NCI-H2171 (cell line): ENCODE data around the gene CABP1.
A peak's percentile ranks its signal among the peaks of the same experiment; 100 is the strongest.
"Not testable (repeated sequence)": the region's sequence is repeated elsewhere in the genome, so short reads cannot be mapped to it uniquely, and the experiment has no call there.

Experiments
- DNase-seq: peaks from one replicate; lab custom pipeline; 2025; lab: John Stamatoyannopoulos, UW

Gene CABP1

GRCh38 chr12:120668091-120668867, 27.9 kb downstream of the CABP1 start:
- no peak for DNase-seq

GRCh38 chr12:120668868-120669840, 28.7 kb downstream of the CABP1 start:
- no peak for DNase-seq

- not testable (repeated sequence) for DNase-seq
These were observed 29.8 kb downstream of the CABP1 start for GRCh38 chr12:120670237-120670636.

GRCh38 chr12:120670667-120671066, 30.2 kb downstream of the CABP1 start:
- no peak for DNase-seq

GRCh38 chr12:120674097-120674636, 33.7 kb downstream of the CABP1 start:
- DNase-seq = no peak

- no peak for DNase-seq
These were observed 37.5 kb downstream of the CABP1 start for GRCh38 chr12:120677765-120678473.

- no peak for DNase-seq
These were observed 38.1 kb downstream of the CABP1 start for GRCh38 chr12:120678572-120678971.

GRCh38 chr12:120680165-120680738, 39.8 kb downstream of the CABP1 start:
- DNase-seq = no peak

- no peak for DNase-seq
These were observed 44.1 kb downstream of the CABP1 start for GRCh38 chr12:120684523-120684932.

- no peak for DNase-seq
These were observed 45.1 kb downstream of the CABP1 start for GRCh38 chr12:120685522-120685921.

GRCh38 chr12:120686151-120686689, 45.8 kb downstream of the CABP1 start:
- DNase-seq = peak; percentile 98

GRCh38 chr12:120686690-120687577, 46.5 kb downstream of the CABP1 start, which contains the start of gene MLEC:
Gene MLEC (plus strand): TSS chr12:120687149. CDS start chr12:120687297, 148 bp downstream.
- peak; percentile 95 for DNase-seq

- no peak for DNase-seq
These were observed 47.3 kb downstream of the CABP1 start for GRCh38 chr12:120687578-120688289.

GRCh38 chr12:120688527-120689071, 48.2 kb downstream of the CABP1 start:
- DNase-seq = no peak

GRCh38 chr12:120689397-120690082, 49.1 kb downstream of the CABP1 start:
- DNase-seq = no peak

GRCh38 chr12:120690083-120690450, 49.6 kb downstream of the CABP1 start:
- DNase-seq = no peak

- DNase-seq = no peak
These were observed 50.6 kb downstream of the CABP1 start for GRCh38 chr12:120690978-120691377.

GRCh38 chr12:120692524-120693033, 52.2 kb downstream of the CABP1 start:
- DNase-seq = no peak
